Mesenteric fat pad (tissue), 1 donor: ENCODE results near the gene UBE2H. TPM values are rescaled to one million over a fixed set of nuclear protein-coding genes. Genes with fewer than 3 reads are reported as not detected.

ENCODE experiments used
- DNase-seq: peaks from one replicate; pipeline ENCODE4 v3.0.0-alpha.2; 2020; ENCODE audit warnings: low spot score
- total RNA-seq: library from RNA; stranded (reverse); fragmentation: NEBNext Ultra II Directional; extraction: Animal tissue kit (Norgen Biotek cat#: 25700); gene quantifications from one replicate; pipeline ENCODE4 v1.2.1, GENCODE V29; 2021
- donor health status: DM: yes; HTN: yes; CAD: no.

Gene UBE2H
- total RNA-seq, 1 donor from 2014 or later, result 117 TPM

DNA sequence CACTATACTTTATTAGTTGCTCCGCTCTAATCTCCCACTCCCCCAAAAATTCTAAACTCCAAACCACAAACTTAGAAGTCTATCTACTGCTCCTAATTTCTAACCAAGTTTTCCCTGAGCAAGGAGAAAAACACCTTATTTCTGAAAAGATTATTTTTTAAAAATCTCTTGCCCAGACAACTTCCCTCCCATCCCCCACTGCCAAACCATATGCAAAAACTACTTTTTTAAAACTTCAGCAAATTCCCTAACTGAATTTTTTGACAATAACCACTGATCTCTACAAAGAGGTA is 1.9 kb downstream of the UBE2H start:
- no peak for DNase-seq

DNA sequence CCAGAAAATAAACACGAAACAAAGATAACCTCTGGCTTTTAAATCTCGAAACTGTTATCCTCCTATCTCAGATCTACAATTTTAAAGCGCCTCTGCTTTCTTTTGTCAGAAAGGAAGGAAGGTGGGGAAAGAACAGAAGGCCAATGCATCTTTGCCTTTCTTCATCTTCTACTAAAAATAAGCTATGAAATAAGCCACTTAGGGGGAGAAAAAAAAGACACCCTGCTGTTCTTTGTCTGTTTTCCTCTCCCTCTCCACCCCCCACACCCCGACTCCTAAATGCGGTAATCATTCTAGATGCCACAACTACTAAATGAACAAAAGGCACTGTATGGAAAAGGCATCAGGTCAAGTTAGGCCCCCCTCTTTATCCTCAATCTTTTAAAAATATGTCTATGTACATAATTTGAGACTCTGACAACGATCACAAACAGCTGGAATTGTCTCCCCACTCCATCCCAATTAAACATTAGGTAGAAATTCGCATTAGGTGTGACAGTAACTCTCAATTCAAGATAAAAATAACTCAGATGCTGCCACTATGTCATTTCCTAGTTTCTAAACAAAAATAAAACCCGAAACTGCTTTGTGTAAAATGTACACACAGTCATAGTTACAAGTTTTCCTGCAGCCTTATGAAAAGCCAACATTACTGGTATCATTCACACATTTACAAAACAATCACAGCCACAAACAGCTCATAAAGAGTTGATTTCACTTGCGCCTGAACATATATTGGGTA is 2.4 kb downstream of the UBE2H start:
- no peak for DNase-seq

DNA sequence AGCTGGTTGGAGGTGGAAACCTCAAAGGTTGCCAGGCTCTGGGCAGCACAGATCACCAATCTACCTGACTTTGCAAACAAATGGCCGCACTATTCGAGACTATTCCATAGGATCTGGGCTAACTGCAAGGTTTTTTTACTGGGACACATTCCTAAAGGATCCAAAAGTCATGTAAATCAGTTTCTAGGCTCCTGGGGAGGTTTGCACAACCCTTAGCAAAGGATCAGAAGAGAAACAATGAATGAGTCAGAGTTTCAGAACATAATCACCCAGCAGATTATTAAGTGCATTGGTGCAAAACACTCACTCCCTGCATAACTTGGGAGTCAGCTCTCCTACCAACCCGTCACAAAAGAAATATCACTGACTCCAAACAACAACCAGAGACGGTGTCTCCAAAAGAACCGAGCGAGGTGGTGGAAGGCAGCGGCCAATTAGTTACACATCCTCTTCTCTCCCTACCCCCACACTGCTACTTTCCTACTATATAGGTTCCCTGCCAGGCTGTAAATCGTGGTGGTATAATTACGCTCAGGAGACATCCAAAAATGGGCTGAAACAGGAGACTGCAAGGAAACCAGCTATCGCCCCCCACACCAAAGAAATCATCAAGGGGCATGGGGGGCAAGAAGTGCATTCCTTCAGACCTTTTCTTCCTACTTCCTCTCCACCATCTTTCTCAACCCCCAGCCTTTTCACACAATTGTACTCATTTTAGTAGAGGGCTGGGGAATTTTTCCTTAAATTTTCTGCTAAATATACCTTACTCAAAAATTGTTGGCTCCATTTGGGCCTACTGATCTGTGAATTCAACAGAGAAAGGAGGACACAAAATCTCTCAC is 3.2 kb downstream of the UBE2H start:
- DNase-seq, result peak; percentile 53

DNA sequence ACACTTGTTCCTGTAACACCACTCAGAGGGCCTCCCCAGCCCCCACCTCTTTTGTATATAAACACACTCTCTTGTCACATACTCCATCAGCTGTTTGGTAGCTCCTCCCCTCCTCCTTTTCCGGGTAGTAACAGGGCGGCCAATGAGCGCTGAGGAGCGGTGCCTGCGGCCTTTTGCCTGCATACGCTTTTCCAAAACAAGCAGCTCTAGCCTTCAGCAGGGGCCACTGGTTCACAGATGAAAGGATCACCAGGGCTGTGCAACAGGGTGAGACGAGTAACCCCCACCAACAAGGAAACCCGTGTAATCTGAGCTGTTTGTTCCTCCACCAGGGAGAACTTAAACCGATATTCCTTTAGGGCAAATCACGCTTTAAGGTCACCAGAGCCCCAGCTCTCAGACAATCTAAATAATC is 3.9 kb downstream of the UBE2H start:
- peak; percentile 91 for DNase-seq

DNA sequence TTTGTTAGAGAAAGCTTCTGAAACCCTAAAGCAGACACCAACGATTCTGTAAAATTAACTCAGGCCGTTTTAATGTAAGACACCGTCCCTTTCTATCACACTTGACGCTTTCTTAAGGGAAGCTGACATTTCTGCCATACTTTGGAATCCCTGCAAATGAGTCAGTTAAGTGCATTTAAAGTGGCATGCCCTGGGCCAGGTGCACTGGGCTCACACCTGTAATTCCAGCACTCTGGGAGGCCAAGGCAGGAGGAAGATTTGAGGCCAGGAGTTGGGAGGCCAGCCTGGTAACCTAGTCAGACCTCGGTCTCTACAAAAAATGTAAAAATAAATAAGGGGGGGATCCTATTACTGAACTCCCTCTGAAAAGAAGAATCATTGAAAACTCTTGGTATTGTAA is 4.4 kb downstream of the UBE2H start:
- DNase-seq, result peak; percentile 35

DNA sequence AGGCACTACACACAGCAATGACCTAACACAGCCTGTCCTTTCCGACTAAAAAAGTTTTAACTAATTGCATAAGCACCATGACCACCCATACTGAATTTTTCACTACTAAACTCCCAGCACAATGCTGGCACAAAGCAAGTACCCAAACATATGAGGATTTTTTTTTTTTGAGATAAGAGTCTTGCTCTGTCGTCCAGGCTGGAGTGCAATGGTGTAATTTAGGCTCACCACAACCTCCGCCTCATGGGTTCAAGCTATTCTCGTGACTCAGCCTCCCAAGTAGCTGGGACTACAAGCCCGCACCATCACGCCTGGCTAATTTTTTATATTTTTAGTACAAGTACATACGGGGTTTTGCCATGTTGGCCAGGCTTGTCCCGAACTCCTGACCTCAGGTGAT is 5.1 kb downstream of the UBE2H start:
- peak; percentile 12 for DNase-seq

DNA sequence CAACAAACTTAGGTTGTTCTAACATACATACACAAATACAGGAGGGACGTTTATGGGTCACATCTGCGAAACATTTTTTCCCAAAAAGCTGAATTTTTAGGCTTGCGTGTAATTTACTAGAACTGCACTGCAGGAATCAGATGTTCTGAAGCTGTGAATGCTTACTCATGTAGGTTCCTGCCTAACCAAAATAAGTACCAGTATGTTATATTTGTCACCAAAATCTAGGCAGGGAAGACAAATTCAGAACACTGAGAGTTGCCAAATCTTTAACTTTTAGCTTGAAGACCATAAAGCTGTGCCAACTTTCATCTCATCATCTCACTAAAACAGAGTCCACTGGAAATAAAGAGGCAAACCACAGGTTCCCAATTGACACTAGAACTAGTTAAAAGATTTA is 5.7 kb downstream of the UBE2H start:
- DNase-seq, result no peak

DNA sequence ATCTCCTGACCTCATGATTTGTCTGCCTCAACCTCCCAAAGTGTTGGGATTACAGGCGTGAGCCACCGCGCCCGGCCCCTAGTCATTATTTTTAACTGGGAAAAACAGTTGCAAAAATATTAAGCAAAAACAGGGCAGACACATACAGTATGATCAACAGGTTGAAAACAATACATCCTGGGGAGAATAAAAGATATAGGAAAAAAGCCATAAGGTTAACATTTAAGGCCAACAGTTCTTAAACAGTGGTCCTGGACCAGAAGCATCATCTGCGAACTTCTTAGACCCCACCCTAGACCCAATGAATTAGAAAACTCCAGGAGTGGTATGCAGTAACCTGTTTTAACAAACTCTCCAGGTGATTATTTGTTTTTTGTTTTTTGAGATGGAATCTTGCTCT is 6.5 kb downstream of the UBE2H start:
- DNase-seq, result peak; percentile 14

DNA sequence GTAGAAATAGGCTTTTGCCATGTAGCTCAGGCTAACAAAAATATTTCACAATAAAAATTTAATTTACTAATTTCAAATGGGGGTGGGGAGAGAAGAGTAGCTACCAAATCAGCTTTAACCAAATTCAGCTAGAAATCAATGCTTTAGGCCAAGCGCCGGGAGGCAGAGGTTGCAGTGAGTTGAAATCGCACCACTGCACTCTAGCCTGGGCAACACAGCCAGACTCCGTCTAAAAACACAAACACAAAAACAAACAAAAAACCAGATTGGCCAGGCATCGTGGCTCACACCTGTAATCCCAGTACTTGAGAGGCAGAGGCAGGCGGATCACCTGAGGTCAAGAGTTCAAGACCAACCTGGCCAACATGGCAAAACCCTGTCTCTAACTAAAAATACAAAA is 9.4 kb downstream of the UBE2H start:
- DNase-seq, result no peak

DNA sequence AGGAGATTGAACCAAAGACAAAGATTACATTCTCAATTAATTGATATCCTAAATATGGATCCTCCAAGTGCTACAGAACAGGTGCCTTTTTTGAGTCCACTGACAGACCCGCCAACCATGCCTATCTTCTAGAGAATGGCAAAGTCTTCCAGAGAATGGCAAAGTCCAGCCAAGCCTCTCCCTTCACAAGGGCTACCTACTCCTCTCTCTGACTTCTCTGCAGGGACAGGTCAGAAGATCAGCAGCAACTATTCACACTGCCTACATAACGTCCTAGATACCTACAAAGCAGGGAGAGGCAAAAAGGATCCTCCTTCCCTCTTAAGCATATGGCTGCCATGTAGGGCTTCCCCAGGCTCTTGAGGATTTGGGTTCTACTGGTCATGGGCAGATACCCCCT is 12.4 kb downstream of the UBE2H start:
- DNase-seq, result no peak

DNA sequence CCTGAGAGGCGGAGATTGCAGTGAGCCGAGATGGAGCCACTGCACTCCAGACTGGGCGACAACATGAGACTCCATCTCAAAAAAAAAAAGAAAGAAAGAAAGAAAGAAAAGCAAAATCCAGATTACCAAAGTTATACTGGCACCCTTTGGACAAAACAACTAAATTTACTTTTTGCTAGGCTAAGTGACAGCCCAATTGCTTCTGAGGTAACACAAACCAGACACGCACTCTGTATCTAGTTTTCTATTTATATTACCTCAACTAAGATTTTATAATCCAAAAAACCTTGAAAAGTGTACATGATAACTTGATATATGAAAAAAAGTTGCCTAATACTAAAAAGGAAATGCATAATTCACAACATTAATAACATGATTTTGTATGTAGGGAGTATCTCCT is 12.9 kb downstream of the UBE2H start:
- no peak for DNase-seq

DNA sequence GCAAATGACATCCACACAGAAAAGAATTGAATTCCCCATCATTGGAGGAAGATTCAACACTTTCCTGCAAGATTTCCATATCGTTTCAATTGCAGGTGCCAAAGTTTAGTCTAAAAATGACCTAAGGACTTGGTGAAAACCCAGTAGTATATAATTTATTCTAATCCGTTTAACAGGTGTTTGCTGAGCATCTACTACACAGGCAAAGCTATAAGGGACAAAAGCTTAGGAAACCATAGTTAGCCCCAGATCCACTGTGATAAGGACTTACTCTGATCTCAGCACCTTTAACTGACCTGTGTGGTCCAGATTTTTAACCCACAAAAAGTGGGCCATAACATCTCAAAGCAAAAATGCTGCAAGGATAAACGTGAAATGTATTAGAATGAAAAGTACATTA is 19.1 kb downstream of the UBE2H start:
- no peak for DNase-seq

DNA sequence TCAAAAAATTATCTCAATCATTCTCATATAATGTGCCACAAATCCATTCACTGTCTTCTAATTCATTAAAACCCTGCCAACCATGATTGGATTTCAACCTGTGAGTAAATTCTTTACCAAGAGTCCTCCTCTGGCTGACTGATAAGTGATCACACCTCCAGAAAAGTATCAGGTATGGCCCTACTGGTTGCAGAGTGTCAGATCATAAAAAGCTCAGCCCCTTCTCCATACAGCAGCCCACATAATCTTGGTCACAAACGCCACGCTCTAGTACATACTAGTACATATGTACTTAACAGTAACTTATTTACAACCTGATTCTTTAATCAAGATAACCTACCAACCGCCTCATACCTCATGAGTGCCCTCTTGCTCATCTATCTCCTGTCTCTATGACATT is 26.1 kb downstream of the UBE2H start:
- no peak for DNase-seq

DNA sequence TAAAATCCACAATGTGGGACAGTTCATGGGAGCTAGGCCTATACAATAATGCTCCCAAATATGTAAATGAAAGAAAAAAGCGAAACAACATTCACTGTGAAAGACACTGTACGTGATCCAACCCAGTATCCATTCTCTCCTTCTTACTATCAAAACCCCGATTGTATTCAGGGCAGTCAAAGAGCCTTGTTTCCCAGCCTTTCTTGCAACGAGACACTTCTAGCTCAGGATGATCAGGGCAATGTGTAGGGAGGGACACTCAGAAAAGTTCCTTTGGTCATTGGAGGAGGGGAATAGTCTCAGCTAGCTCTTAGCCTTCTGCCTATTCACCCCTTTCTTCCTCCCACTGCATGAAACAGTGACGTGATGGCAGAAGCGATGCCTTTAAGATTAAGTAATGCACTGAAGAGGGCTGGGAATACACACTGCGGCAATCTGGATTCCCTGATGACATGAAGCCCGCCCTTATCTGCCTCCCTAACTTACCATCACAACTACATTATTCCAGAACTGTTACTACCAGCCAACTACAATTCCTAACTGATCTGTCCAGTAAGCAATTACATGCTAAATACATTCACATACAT is 27.3 kb downstream of the UBE2H start:
- DNase-seq, result no peak

DNA sequence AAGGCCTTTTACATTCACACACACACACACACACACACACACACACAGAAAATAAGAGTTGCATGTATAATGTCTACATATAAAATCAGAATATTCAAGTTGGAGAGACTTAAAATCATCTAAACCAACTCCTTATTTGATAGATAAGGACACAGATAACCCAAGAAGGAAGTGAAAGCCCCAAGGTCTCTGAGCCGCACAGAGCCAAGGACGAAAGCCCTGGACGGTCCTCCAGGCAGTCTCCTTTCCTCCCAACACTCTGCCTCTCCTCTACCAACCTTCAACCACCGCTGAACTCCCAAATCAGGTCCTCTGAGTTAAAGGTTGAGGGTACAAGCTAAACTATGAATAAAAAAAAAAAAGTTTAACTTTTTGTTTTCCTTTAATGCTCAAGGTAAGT is 28.2 kb downstream of the UBE2H start:
- DNase-seq, result no peak

DNA sequence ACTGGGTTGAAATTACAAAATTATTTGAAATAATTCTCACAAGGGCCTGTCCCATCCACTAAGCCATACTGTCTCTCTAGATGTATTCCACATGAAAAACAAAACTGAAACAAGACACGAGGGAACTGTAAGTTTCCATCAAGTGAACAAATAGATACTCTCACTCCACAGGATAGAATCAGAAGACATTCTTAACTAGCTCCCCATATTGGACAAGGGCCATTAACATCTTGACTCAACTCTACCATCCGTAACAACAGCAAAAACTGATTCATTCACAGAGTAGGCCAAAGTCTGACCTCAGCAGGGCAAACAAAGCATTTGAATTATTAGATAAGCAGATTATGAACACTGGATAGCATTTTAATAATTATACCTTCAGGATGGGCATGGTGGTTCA is 29.1 kb downstream of the UBE2H start:
- no peak for DNase-seq

DNA sequence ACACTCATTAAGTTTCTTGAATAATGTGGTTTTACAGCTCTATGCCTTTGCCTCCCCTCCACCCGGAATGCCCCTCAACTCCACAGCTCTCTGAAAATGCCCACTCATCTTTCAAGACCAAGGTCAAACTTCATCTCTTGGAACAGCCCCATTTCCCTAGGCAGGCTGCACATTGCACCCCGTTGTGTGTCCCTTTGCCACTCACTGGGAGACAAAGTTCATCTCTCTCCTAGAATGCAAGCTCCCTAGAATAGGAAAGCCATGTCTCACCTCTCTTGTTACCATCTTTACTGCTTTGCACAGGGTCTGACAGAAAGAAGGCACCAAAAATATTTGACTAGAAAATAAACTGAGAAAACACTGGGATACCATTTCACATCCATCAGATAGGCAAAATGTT is 33.3 kb downstream of the UBE2H start:
- DNase-seq, result no peak

DNA sequence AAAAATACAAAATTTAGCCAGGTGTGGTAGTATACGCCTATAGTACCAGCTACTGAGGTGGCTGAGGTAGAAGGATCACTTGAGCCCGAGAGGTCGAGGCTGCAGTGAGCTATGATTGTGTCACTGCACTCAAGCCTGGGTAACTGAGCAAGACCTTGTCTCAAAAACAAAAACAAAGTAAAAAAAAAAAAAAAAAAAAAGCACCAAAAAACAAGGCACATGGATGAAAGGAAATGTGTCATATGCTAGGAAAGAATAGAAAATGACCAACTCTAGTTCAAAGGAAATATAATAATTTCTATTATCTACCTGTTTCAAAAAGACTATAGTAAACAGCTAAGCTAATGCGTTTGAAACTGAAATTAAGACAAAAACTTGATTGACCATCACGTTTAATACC is 33.8 kb downstream of the UBE2H start:
- no peak for DNase-seq

DNA sequence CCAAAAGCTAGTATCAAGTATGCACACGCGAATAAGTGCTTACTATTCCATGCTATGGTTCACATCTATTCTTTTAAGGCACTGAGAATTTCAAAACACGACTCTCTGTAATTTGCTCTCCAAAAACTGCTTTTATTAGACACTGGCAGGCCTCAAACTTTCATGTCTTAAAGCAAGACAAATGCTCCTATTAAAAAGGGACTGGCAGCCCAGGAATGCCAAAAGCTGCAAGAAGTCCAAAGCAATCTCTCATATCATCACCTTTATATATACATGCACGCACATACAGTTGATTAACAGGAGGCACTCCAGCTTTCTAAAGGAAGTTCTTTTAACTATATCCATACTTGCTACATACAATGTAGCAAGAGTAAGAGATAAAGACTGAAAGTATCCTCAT is 34.8 kb downstream of the UBE2H start:
- no peak for DNase-seq

DNA sequence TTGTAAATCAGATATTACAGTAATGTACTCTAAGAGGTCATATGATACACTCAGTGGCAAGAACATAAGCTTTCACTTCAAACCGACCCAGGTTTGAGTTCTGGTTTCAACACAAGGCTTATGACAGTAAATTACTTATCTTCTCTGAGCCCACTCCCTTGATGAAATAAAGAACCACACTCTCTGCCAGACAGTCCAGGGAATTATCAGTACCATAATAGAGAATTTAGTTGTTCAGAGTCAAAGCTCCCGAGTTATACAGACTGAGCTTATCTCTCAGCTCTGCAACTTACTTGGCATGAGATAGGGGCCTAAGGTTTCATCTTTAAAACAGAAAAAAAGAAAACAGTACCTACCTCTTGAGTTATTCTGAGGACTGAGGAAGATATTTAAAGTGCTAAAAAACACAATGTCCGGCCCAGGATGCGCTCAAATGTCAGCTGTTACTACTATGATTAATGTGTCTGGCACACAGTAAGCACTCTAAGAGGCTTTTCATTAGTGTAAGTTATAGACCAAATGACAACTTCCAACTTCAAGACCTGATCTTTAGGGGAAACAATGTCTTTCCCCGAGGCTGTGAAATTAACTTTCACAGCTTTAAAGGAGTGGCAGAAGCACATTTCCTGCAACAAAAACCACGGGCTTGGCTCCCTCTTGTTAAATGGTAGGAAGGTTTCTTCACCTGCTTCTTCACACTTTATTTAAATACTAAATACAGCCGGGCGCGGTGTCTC is 38.1 kb downstream of the UBE2H start:
- DNase-seq, result no peak

DNA sequence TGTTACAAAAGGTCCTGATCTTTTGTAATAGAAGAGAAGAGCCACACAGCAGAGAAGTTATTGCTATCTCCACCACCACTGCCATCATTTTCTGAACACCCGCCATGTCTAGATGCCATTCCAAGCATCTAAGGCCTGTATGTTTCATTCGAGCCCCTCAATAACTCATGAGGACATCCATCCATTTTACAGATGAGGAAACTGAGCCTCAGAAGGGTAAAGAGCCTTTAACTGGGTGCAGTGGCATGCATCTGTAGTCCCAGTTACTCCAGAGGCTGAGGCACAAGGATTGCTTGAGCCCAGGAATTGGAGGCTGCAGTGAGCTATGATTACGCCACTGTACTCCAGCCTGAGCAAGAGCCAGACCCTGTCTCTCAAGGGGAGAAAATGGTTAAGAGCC is 39.3 kb downstream of the UBE2H start:
- no peak for DNase-seq

DNA sequence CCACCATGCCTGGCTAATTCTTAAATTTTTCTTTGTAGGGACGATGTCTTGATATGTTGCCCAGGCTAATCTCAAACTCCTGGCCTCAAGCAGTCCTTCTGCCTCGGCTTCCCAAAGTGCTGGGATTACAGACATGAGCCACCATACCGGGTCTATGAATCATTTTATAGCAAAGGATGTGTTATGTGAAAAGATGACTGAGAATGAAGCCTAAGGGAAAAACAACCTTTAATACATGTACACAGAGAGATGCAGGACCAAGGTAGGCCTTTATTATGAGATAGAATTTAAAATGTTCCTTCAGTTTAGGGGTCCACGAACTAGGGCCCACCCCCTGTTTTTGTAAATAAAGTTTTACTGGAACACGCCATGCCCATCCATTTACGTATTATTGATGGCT is 41.0 kb downstream of the UBE2H start:
- DNase-seq, result no peak
